ENCODE results near the gene ITFG2.
A peak's percentile ranks its signal among the peaks of the same experiment; 100 is the strongest.

The ITFG2 gene

GRCh38 chr12:2832550-2833127 lies 20.2 kb downstream of the ITFG2 start:
- no peak for DNase-seq (ENCODE audit: low read depth)

DNA sequence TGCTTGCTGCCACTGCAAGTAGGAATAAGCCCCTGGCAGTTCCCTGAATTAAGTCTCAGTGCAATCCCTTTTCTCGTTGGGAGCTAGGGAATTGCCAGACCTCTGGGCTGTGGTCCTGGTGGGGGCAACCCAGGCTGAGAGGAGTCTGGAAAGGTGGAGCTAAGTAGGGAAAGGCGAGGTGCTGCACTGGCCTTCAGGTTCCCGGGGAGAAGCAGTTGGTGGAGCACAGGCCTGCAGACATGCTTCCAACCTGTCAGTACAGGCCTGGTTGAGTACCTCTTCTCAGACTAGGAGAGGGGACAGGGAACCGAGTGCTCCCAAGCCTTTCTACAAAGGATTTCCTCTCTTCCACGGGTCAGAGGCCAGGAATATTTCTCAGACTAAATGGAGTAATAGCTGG lies 20.9 kb downstream of the ITFG2 start:
- no peak for DNase-seq (ENCODE audit: low read depth)

DNA sequence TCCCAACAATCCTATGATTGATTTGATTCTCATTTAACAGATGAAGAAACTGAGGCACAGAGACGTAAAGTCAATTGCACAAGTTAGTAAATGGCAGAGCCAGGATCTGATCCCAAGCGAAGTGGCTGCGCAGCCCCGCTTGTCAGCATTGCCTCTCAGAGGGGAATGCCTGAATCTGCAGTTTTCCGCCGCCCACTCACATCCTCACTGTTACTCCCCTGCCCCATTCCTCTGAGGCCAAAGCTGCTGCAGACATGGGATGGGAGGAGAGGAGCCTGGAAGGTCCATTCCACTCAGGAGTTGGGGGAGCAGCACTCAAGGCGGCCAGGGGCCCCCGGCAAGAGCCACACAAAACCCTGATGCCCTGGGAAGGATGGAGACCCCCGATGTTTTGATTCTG lies 21.3 kb downstream of the ITFG2 start:
- DNase-seq (ENCODE audit: low read depth), result no peak

DNA sequence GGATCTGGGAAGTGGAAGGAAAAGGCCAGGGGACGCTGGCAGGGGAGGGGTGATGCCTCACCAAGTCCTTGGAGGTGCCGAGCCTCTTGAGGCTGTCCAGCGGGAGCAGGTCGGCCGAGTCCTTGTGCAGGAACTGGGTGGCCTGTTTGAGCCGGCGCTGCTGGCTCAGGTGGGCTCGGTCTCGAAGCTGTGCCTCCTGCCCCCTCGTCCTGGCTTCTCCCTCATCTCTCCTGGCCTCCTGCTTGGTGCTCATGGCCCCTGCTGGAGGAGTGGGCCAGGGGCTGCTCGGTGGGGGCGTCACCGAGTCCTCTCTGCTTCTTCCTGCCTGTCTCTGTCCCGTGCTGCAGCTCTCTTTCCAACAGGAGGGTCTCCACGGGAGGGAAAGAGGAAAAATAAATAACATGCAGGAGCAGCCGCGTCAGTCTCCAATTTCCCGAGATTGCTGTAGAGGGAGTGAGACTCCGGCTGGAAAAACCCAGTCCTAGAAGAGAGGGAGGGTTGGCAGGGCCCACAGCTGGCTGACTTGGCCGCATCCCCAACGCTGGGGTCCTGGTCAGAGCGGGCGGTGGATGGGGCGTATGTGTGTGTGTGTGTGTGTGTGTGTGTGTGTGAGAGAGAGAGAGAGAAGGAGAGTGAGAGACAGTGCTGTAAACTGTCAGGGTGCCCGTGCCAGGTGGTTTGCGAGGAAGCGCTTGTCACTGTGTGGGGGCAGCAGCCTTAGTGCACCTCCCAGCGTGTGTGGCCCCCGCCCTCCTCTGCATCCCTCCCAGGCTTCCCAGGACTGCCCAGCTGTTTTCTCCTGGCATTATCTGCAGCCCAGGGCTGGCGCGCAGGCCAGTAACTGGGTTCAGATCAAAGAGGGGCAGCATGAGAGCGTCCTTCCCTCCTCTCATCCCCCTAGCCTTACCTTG lies 22.4 kb downstream of the ITFG2 start, which contains the start of gene NRIP2:
Gene NRIP2 (minus strand): TSS at position 455 of the 911 bp plus-strand sequence. CDS start 52 bp downstream, at position 403.
- DNase-seq (ENCODE audit: low read depth), result no peak

DNA sequence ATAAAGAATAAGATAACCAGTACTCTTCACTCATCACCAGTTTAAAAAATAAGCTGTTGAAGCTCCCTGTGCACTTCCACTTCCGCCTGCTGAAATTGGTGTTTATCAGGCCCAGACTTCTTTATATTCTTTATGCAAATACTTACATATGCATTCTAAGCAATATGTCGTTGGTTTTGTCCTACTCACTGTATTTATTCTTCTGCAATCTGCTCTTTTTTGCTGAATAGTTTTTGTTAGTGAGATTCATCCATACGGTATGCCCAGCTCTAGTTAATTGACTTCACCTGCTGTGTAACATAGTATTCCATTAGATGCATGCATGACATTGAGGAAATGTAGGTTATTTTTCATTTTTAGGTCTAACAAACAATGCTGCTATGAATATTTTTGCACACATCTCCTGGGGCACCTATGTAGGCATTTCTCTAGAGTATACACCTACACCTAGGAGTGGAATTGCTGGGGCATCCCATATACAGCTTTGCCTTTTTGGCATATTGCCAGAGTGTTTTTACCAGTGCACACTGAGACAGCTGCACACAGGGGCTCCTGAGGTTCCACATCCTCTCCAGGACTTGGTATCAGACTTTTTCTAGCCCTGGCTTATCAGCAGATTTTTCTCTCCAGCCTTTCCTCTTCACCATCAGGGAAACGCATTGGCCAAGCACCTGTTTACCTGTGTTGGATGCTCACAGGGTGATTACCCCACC lies 23.4 kb downstream of the ITFG2 start:
- DNase-seq (ENCODE audit: low read depth), result no peak

GRCh38 chr12:2836574-2836973 lies 24.1 kb downstream of the ITFG2 start:
- DNase-seq (ENCODE audit: low read depth), result no peak

- no peak for DNase-seq (ENCODE audit: low read depth)
Measured at GRCh38 chr12:2841056-2841650, 28.7 kb downstream of the ITFG2 start.

DNA sequence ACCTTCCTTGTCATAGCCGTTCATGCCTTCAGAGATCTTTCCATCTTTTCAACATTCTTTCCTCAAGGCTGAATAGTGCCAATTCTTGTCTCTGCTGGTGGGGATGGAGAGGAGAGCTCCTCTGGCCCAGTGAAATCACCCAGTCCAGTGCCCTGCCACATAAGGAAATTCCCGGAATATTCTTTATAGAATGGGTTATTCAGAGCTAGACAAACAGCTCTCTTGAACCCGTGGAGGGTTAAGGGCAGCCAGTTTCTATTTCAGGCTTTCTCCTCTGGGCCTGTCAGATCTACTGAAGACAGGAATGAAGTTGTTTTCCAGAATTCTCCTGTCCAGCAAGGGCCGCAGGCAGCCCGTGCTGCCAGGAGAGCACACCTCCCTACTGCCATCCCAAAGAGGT lies 30.5 kb downstream of the ITFG2 start:
- DNase-seq (ENCODE audit: low read depth), result no peak

DNA sequence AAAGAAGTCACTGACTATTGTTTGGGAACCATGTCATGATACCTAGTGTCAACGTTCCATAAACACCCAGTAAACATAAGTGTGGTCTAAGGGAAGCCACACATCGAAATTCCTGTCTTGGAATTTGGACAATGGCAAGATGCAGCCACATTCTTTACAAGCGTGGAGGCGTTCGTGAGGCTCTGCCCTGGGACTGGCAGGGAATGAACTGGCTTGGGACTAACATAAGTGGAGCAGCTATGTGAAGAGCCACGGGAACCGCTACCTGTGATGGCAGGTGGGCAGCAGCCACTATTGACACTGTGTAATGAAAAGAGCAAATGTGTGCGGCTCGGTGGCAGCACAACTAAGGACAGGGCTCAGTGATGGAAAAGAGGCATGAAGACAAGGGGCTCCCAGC lies 32.3 kb downstream of the ITFG2 start:
- no peak for DNase-seq (ENCODE audit: low read depth)

- DNase-seq (ENCODE audit: low read depth), result no peak
Measured at GRCh38 chr12:2845280-2845679, 32.8 kb downstream of the ITFG2 start.

DNA sequence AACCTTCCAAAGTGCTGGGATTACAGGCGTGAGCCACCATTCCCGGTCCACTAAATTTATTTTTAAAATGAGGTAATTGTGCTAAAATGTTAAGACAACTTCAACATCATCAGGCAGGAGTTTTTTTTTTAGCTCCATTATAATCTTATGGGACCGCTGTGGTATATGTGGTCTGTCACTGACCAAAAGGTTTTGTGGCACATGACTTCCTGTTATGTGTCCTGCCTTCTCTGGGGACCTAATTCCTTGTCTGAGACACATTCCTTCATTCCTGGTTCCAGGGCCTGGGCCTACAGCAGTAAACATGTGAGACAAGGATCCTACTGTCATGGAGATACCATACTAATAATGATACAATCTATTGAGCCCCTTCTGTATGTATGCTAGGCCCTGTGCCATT lies 39.5 kb downstream of the ITFG2 start:
- DNase-seq (ENCODE audit: low read depth), result no peak

- DNase-seq (ENCODE audit: low read depth), result peak; percentile 30
Measured at GRCh38 chr12:2853626-2854025, 41.2 kb downstream of the ITFG2 start.

DNA sequence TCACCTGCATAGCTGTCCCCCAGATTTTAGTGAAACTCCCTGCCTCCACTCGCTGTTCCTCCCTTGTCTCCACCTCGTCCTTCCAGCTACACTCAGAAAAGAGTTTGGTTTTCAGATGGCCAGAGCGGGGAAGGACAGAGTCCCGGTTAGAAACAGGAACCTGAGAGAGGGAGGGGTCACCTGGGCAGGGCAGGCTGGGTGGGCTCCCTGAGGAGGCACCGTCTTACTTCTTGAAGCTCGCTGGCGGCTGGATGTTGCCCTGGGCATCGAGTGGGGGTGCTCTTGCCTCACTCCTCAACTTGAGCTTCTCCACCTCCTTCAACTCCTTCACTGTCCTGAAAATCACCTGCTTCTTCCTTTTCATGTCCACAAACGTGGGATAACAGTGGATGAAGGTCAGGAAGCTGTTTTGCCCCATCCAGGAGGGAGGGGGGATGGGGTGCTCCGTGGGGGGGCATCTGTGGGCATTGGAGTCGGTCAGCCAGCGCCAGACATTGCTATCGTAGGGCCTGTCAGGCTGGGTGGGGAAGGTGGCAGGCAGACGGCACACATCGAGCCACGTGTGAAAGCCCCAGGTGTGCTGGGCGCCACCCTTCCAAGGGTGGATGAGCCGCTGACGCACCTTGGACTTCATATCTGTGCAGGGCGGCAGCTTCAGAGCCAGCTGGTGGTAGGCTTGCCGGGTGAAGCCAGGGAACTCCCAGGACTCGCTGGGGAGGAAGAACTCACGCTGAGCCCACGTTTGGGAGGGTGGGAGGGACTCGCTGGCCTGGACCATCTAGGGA lies 42.4 kb downstream of the ITFG2 start:
- DNase-seq (ENCODE audit: low read depth), result no peak

- no peak for DNase-seq (ENCODE audit: low read depth)
Measured at GRCh38 chr12:2855546-2855945, 43.1 kb downstream of the ITFG2 start.

GRCh38 chr12:2856051-2856450 lies 43.6 kb downstream of the ITFG2 start:
- DNase-seq (ENCODE audit: low read depth), result no peak

- no peak for DNase-seq (ENCODE audit: low read depth)
Measured at GRCh38 chr12:2857021-2857431, 44.6 kb downstream of the ITFG2 start, which contains the start of gene TEX52. TSS of gene TEX52 (minus strand) at chr12:2857039. CDS start at chr12:2857026, 13 bp downstream.

GRCh38 chr12:2857576-2857975 lies 45.1 kb downstream of the ITFG2 start:
- DNase-seq (ENCODE audit: low read depth), result no peak

GRCh38 chr12:2858334-2858733 lies 45.9 kb downstream of the ITFG2 start:
- no peak for DNase-seq (ENCODE audit: low read depth)

DNA sequence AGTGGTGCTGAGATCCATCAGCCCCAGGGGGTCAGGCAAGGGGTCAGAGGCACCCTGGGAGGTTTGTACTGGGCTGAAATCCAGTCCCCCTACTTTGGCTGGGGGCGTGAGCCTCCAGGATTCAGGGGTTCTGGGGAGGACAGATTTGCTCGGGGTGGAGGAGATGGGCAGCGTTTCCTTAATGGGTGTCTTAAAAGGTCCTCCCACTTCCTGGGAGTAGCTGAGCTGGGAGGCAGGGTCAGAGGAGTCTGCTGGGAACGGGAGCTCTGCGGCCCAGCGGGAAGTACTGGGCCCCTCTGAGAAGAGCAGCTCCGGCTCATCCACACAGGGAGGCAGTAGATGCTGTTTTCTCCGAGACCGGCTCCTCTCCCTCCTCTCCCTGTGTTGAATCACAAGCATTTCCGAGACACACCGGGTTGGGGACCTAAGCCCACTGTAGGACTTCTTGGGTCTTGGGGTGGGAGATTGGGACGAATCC lies 46.5 kb downstream of the ITFG2 start:
- no peak for DNase-seq (ENCODE audit: low read depth)

- no peak for DNase-seq (ENCODE audit: low read depth)
Measured at GRCh38 chr12:2860170-2860569, 47.7 kb downstream of the ITFG2 start.

GRCh38 chr12:2862876-2863275 lies 50.4 kb downstream of the ITFG2 start:
- DNase-seq (ENCODE audit: low read depth), result no peak

Data from activated T-helper 9 cell treated with anti-CD3 and anti-CD28 coated beads, Interleukin-2, amount 50 U/mL, for 16 hours (primary cell).